Heart left ventricle (tissue), 13 donors: ENCODE measurements around the gene A2ML1.

Experiments used
- CTCF ChIP-seq, 12 donors: fragments of 200-600 bp; sonication (generic) in 4 of 12; IDR thresholded peaks; one replicate each; pipeline versions ENCODE4 v1.5.0 to v1.8.0; 2018 to 2022; ENCODE audit warnings: antibody characterized with exemption in 12 of 12, mild to moderate bottlenecking in 5 of 12
- POLR2A ChIP-seq, 2 donors: fragments of 450-650 bp; IDR thresholded peaks; one replicate each; pipeline ENCODE4 v1.6.1; 2017; ENCODE audit warnings: antibody characterized with exemption in 2 of 2, mild to moderate bottlenecking in 2 of 2, moderate library complexity in 2 of 2
- donor health status: ischemic (EF 13 %, LVEDD 7.1; RV severe dilation, severe dysfunction).
- donor health status: DM: no; HTN: yes; CAD: no.
- donor health status: DM: no; HTN: no; CAD: no.
- donor health status: ischemic (EF 25% LVEDD 6.9; RV normal size, moderate dysfunction).
- donor health status: ischemic (EF 25% LVEDD 5.7; RV mildly dilated, moderate dysfunction).
- donor health status: ischemic (EF 35%, LVEDD 5.7; RV mildly dilated, moderate dysfunction).
- donor health status: nonischemic (EF 11% LVEDD 7.7; RV severe dilation, severe dysfunction).
- donor health status: DM: yes; HTN: yes; CAD: no.
- donor health status: PGD.
- donor health status: ischemic (EF 29% LVEDD 5.4; RV normal size, mild dysfunction).
- donor health status: nonischemic (EF 23%, LVEDD 6.1; RV moderate dilation, normal function).

DNA sequence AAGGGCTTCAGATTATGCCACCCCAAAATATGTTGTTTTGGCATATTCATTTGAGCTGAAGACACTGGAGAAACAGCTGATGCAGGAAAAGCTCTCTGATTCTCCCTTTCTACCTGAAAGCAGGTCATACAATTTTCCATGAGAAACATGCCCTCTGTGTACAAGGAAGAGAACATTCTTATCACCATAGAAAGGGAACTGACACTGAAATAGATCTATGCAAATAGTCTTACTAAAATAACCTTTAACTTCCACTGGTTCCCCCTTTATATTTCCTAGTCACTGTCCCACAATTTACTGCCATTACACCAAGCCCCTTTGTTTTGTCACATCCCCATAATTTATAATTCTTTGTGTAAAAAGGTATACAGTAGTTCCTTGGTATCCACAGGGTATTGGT is 82.2 kb downstream of the A2ML1 start:
- no peak for TF ChIP-seq CTCF (IDR thresholded peaks at IDR 0.05)
- TF ChIP-seq POLR2A (IDR thresholded peaks at IDR 0.05): no peak
